Measurements from ENCODE around the gene KRTAP9-7.
"Not testable (repeated sequence)": the region's sequence is repeated elsewhere in the genome, so short reads cannot be mapped to it uniquely, and the experiment has no call there.

The KRTAP9-7 gene

GRCh38 chr17:41275648-41276190 lies at the start of gene KRTAP9-7:
Gene KRTAP9-7 (plus strand): TSS chr17:41275698. CDS start chr17:41275698, 0 bp downstream.
- not testable (repeated sequence) for FAIRE-seq; DNase-seq (ENCODE audit: low spot score)

- no peak for DNase-seq (ENCODE audit: low spot score)
- FAIRE-seq = no peak
These were observed 49.4 kb upstream of the KRTAP9-7 start for GRCh38 chr17:41226051-41226450.

GRCh38 chr17:41226598-41227095 lies 48.9 kb upstream of the KRTAP9-7 start, which contains the start of gene KRTAP9-2:
Gene KRTAP9-2 (plus strand): TSS chr17:41226648. CDS start chr17:41226655, 7 bp downstream.
- FAIRE-seq; DNase-seq (ENCODE audit: low spot score): not testable (repeated sequence)

- FAIRE-seq = no peak
- no peak for DNase-seq (ENCODE audit: low spot score)
These were observed 45.4 kb upstream of the KRTAP9-7 start for GRCh38 chr17:41230094-41230493.

GRCh38 chr17:41231731-41232130 lies 43.8 kb upstream of the KRTAP9-7 start:
- no peak for FAIRE-seq
- DNase-seq (ENCODE audit: low spot score) = no peak

- FAIRE-seq = peak; percentile 48
- DNase-seq (ENCODE audit: low spot score) = not testable (repeated sequence)
These were observed 42.9 kb upstream of the KRTAP9-7 start, which contains the start of gene KRTAP9-3 for GRCh38 chr17:41232399-41233105. Gene KRTAP9-3 (plus strand): TSS chr17:41232449. CDS start chr17:41232502, 53 bp downstream.

GRCh38 chr17:41237116-41237515 lies 38.4 kb upstream of the KRTAP9-7 start:
- FAIRE-seq; DNase-seq (ENCODE audit: low spot score): not testable (repeated sequence)

- not testable (repeated sequence) for FAIRE-seq; DNase-seq (ENCODE audit: low spot score)
These were observed 37.5 kb upstream of the KRTAP9-7 start, which contains the start of gene KRTAP9-8 for GRCh38 chr17:41237949-41238437. Gene KRTAP9-8 (plus strand): TSS chr17:41237999. CDS start chr17:41238052, 53 bp downstream.

- FAIRE-seq = not testable (repeated sequence)
These were observed 28.3 kb upstream of the KRTAP9-7 start for GRCh38 chr17:41246995-41247787.

GRCh38 chr17:41249637-41250240 lies 25.8 kb upstream of the KRTAP9-7 start, which contains the start of gene KRTAP9-4:
Gene KRTAP9-4 (plus strand): TSS chr17:41249687. CDS start chr17:41249721, 34 bp downstream.
- not testable (repeated sequence) for FAIRE-seq; DNase-seq (ENCODE audit: low spot score)

More at GRCh38 chr17:41246995-41247787, 28.3 kb upstream of the KRTAP9-7 start:
- DNase-seq (ENCODE audit: low spot score) = not testable (repeated sequence)

- DNase-seq (ENCODE audit: low spot score) (no peak), FAIRE-seq (no peak)
These were observed 24.2 kb upstream of the KRTAP9-7 start for GRCh38 chr17:41251261-41251660.

GRCh38 chr17:41254861-41255260 lies 20.6 kb upstream of the KRTAP9-7 start:
- DNase-seq (ENCODE audit: low spot score) (no peak), FAIRE-seq (no peak)

GRCh38 chr17:41255381-41256290 lies 19.9 kb upstream of the KRTAP9-7 start, which contains the start of gene KRTAP9-9:
Gene KRTAP9-9 (plus strand): TSS chr17:41255384.
- FAIRE-seq; DNase-seq (ENCODE audit: low spot score): not testable (repeated sequence)

GRCh38 chr17:41256291-41256685 lies 19.2 kb upstream of the KRTAP9-7 start:
- FAIRE-seq (no peak), DNase-seq (ENCODE audit: low spot score) (no peak)

GRCh38 chr17:41258406-41258805 lies 17.1 kb upstream of the KRTAP9-7 start:
- no peak for DNase-seq (ENCODE audit: low spot score)
- FAIRE-seq = no peak

- no peak for DNase-seq (ENCODE audit: low spot score)
- no peak for FAIRE-seq
These were observed 12.3 kb upstream of the KRTAP9-7 start for GRCh38 chr17:41263212-41263611.

GRCh38 chr17:41264599-41264998 lies 10.9 kb upstream of the KRTAP9-7 start:
- no peak for DNase-seq (ENCODE audit: low spot score)
- no peak for FAIRE-seq

GRCh38 chr17:41265078-41265477 lies 10.4 kb upstream of the KRTAP9-7 start, which contains the start of gene KRTAP9-6:
Gene KRTAP9-6 (plus strand): TSS chr17:41265378. CDS start chr17:41265378, 0 bp downstream.
- no peak for FAIRE-seq
- no peak for DNase-seq (ENCODE audit: low spot score)

- FAIRE-seq (no peak), DNase-seq (ENCODE audit: low spot score) (no peak)
These were observed 7.8 kb upstream of the KRTAP9-7 start for GRCh38 chr17:41267711-41268110.

All from urothelium cell line (cell line).